LNCaP clone FGC (cell line): ENCODE measurements around the gene RFC4.

ENCODE experiments used
- DNase-seq: peaks from one replicate; pipeline ENCODE4 v3.0.0-alpha.2; 2011; ENCODE audit warnings: low read depth
- H3K4me3 ChIP-seq: 2 replicates; pipeline ENCODE4 v1.5.1; 2011; ENCODE audit warnings: mild to moderate bottlenecking, low read depth, low read length, control low read depth
- CTCF ChIP-seq: IDR thresholded peaks from 2 replicates; pipeline ENCODE4 v1.5.1; 2012; ENCODE audit warnings: mild to moderate bottlenecking; ENCODE audit not compliant: control insufficient read depth, insufficient read depth; ENCODE audit errors: extremely low read depth

The RFC4 gene

DNA sequence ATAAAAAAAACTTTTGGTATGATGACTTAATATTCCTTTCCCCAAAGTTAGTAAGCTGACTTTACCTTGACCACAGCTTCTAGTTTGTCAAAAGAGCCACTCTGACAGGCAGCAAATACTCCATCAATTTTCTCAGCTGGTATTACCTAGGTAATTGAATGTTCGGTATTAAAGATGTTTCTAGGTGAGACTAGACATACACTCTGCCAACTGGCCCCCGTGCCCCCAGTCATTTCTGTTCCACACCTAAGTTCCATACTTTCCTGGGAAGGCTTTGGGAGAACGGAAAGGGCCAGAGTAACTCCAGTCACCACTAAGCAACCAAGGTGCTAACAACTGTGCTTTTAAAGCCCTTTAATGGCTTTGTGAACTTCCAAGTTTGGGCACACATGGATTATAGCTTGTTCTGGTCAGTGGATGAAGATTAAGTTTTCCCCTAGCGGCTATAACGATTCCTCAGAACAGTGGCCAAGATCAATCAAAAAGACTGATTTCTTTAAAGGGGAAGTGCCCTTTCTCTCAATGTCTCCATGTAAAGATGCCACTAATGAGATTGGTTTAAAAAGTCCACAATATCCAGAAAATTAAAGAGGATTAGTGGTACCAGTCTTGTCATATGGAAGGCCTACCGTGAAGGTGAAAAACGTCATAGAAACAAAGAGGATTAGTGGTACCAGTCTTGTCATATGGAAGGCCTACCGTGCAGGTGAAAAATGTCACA is 15.9 kb downstream of the RFC4 start:
- no peak for TF ChIP-seq CTCF
- no peak overlapping the region for H3K4me3 ChIP-seq
- no peak for DNase-seq

GRCh38 chr3:186789554-186790260 is 16.6 kb downstream of the RFC4 start:
- H3K4me3 ChIP-seq: no peak overlapping the region
- TF ChIP-seq CTCF: no peak
- DNase-seq: no peak

DNA sequence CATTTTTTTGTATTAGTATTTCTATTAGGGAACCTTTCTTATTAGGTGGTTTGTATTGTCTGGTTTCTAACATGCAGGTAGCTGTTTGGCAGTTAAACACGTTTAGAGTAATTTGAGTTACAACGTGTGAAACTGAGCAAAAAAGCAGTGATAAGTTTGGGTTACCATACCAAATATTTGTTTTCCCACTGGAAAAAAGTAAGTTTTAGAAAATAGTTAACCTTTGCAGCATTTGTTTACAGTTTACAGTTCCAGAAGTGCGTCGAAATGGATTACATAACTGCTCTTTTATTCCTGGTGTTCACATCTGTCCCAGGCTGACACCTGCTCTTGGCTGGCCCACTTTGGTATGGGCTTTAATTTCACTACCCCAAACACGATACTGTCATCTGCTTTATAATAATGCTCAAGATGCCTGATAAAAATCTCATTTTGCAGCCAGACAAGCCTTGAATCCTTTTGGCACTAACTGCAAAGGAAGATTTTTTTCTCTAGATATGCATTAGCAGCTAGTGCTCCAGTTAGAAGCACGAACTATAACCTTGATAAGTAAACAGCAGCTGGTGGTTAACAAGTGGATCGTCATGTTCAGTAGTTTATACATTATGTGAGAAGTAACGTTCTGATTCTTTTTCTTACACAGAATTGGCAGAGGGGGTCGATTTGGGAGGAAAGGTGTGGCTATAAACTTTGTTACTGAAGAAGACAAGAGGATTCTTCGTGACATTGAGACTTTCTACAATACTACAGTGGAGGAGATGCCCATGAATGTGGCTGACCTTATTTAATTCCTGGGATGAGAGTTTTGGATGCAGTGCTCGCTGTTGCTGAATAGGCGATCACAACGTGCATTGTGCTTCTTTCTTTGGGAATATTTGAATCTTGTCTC is 17.6 kb downstream of the RFC4 start:
- H3K4me3 ChIP-seq: no peak overlapping the region
- DNase-seq: no peak
- TF ChIP-seq CTCF: no peak

GRCh38 chr3:186787642-186788481 is 18.4 kb downstream of the RFC4 start:
- no peak for TF ChIP-seq CTCF
- no peak overlapping the region for H3K4me3 ChIP-seq
- DNase-seq: no peak

- no peak for DNase-seq
- TF ChIP-seq CTCF: no peak
- H3K4me3 ChIP-seq: no peak overlapping the region
Observed at GRCh38 chr3:186786922-186787321, 19.4 kb downstream of the RFC4 start.

DNA sequence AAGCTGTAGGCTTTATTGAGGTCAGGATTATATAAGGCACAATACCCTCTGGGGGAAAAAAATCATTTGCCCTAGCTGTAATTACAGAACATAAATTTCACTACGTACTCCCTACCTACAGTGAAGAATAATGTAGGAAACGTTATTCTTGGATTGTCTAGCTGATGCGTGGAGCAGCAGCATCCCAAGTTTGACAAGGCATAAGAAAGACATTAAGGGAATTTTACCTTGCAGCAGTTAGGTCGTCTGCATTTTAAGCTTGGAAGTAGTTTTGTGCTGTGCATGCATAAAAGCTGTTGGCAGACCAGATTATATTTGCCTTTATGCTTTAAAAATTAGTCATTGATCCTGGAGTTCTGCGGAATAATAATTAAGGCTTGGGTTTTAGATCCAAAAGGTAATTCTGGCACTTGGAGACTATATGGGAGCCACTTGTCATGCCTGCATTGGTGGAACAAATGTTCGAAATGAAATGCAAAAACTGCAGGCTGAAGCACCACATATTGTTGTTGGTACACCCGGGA is 20.7 kb downstream of the RFC4 start:
- no peak for DNase-seq
- peak overlapping the region; percentile 96 for H3K4me3 ChIP-seq
- no peak for TF ChIP-seq CTCF
